GM21576 (cell line): ENCODE data around the gene RMND5B.
"Not testable (repeated sequence)": the region's sequence is repeated elsewhere in the genome, so short reads cannot be mapped to it uniquely, and the experiment has no call there.

Experiments used
- ATAC-seq: cut with Tn5 transposase; IDR thresholded peaks from one replicate; pipeline ENCODE4 v1.9.1; 2021; ENCODE audit warnings: mild to moderate bottlenecking, moderate library complexity; ENCODE audit not compliant: unreplicated experiment

Gene RMND5B, protein sequence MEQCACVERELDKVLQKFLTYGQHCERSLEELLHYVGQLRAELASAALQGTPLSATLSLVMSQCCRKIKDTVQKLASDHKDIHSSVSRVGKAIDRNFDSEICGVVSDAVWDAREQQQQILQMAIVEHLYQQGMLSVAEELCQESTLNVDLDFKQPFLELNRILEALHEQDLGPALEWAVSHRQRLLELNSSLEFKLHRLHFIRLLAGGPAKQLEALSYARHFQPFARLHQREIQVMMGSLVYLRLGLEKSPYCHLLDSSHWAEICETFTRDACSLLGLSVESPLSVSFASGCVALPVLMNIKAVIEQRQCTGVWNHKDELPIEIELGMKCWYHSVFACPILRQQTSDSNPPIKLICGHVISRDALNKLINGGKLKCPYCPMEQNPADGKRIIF

DNA sequence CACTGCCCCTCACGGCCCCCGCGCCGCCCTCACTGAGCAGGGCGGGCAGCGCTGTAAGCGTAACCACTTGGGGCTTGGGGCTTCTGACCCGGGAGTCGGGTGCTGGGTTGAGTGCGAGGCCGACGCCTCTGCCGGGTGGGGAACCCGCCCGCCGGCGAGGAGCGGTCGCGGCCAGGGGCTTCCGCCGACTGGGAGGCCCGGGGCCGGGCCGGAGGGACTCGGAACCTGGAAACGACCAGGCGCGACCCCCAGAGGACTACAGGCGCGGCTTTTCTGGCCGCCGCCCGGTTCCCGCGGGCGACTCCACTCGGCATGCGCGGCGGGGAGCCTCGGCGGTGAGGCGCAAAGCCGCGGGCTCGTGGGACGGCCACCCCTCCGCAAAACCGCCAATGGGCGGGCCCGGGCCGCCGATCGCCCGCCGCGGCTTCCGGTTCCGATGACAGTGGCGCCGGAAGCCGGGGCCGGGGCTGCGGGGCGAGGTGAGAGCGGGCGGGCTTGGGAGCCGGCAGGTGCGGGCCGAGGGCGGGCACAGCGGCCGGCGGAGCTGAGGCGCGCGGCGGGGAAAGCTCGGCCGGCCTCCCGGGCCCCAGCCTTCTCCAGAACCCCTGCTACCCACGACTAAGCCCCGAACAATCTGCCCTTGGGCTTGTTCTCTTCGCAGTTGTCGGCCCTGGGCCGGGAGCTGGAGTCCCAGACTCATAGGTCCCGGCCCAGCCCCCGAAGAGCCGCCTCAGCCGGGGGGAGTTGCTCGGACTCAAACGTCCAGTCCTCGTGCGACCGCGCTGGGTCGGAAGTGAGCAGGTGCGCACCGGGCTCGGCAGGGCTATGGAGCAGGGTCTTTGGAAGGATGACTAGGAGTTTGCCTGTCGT, at the start of gene RMND5B:
Gene RMND5B (plus strand): TSS at position 439 of the 870 bp plus-strand sequence. CDS start 7,106 bp downstream, outside the sequence.
- ATAC-seq, result peak; percentile 75

DNA sequence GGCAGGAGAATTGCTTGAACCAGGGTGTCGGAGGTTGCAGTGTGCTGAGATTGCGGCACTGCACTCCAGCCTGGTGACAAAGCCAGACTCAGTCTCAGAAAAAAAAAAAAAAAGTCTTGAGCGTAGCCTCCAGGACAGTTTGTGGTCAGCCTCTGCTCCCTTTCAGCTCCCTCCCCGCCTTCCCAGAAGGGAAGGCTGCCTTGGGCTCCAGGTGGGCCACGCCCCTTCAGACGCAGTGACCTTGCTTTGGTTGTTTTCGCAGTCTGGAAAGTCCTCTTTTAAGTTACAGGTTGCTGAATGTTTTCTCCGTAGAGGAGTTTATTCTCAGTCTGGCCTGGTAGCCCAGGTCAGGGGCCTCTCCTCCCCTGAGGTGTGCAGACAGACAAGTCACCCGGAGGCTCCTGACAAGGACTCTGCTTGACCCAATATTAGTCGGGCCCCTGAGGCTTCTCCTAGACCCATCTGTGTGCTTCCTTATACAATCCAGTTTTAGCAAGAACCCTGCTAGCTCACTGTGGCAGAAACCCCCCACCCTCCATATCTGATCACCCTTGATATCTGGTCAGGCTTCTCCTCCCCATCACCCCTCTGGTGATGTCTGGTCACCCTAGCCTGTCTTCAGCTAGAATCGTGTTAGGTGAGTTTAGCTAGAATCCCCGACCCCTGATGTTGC, 49.1 kb upstream of the RMND5B start:
- no peak for ATAC-seq

DNA sequence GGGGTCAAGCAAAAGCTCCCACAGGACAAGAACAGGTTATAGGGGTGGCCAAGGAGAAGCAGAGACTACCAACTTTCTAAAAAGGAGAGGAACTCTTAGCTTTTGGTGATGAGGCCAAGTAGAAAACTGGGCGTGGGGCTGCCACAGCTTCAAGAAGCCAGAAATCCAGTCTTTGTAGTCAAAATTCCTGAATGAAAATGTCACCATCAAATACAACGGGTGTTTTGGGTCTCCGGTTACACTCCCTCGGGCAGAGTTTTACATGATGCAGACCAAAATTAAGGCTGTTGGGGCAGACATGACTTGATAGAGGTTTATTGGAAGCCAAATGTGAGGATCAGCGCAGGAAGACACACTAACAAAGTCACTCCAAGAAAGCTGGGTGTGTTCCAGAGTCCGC, 46.9 kb upstream of the RMND5B start:
- no peak for ATAC-seq

DNA sequence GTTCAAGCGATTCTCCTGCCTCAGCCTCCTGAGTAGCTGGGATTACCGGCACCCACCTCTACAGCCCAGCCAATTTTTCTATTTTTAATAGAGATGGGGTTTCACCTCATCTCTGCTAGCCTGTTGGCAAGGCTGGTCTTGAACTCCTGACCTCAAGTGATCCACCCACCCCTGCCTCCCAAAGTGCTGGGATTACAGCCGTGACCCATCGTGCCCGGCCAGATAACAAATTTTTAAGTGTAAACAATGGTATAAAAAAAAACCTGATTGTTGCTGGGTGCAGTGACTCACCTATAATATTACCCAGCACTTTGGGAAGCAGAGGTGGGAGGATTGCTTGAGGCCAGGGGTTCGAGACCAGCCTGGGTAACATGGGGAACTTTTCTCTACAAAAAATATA, 45.5 kb upstream of the RMND5B start:
- ATAC-seq, result no peak

DNA sequence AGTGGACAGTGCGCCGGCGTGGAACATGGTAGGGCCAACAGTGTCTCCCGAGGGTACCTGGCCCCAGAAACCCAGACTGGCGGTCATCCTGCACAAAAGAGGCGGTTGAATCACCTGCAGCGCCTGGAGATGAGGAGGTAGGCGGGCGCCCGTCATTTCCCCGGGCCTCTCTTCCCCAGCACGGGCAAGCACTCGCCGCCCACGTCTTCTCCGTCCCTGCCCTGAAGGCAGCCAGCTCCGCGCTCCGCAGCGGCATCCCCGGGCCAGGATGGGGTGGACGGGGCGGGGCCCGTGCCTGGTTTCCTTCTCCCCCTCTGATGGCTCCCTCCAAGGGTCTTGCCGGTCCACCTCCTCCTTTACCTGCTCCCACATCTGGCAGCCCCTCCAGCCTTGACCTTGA, 44.5 kb upstream of the RMND5B start:
- ATAC-seq, result no peak

DNA sequence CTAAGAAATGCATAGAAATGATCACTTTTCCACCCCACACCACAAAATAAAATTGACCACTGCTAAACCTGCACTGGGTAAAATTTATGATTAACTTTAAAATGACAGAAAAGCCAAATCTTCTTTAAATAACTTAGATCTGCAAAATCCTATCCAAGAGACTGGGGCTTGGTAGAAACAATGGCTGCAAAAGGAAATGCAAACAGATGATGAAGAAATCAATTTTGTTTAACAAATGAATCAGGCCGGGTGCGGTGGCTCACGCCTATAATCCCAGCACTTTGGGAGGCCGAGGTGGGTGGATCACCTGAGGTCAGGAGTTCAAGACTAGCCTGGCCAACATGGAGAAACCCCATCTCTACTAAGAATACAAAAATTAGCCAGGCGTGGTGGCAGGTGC, 43.6 kb upstream of the RMND5B start:
- not testable (repeated sequence) for ATAC-seq

DNA sequence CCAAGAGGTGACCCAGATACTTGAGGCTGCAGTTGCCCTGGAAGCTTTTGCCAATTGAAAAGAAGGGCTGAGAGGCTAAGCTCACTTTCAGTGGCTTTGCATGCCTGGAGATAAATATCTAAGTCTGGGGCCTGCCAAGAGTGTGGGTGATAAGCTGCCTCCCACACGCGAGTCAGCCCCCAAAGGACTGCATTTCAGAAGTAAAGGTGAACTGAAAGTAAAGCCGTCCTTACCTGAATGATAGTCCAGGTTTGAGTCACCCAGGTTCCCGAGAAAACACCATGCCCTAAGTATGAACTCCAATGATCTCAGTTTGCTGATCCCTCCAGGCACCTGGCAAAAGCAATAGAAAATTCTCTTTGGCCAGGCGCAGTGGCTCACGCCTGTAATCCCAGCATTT, 40.0 kb upstream of the RMND5B start:
- no peak for ATAC-seq

DNA sequence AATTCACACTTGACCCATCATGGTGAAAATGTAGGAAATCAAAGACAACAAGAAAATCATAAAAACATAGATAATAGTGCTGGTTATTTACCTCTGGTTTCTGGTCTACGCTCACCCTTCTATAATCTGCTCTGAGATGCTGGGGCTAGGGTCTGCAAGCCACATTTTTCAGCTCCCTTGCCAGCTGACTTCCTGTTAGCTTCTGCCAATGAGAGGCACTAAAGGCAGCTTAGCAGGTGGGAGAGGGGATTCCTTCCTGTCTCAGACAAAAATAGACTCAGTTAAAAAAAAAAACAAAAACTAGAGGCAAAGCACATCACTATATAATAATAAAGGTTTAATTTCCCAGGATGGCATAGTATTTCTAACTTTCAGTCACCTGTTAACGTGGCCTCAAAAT, 37.7 kb upstream of the RMND5B start:
- no peak for ATAC-seq

DNA sequence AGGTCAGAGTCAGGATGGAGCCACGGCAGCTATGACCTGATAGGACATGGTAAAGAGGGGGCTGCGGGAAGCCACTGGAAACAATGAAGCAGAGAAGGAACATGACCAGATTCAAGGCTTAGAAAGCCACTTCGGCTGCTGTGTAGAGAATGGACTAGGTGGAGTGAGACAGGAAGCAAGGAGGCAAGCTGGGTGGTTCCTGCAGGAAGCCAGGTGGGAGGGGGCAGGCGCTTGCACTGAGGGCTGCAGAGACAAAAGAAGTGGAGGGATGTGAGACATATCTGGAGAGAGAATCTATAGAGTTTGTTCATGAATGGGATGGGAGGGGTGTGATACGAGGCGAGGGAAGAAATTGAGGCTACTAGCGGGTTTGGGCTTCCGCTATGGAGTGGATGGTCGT, 36.5 kb upstream of the RMND5B start:
- ATAC-seq, result no peak

DNA sequence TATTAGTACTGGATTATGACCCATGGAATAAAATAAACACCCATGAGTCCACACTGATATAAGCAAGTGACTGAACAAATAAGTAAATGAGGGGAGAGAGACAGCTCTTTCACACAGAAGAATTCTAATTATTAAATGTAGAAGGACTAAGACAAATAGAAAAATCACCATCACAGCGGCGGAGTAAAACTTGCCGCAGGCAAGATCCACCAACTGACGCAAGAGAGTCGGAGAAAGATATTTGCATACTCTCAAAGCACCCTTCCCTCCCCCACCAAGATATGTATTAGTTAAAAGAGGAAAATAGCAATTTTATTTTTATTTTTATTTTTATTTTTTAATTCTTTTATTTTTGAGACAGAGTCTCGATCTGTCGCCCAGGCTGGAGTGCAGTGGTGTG, 32.1 kb upstream of the RMND5B start:
- ATAC-seq, result no peak

DNA sequence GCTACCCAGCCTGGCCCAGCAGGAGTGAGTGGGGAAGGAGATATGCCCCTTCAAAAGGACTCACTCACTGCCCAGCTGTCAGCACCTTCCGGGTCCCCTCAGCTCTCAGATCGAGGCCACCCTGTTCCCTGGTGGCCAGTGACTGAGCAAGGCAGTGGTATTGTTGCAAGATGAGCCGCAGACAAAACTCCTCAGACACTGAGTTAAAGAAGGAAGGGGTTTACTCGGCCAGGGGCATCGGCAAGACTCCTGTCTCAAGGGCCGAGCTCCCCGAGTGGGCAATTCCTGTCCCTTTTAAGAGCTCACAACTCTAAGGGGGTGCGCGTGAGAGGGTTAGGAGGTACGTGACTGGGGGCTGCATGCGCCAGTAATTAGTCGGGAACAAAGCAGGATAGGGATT, 27.2 kb upstream of the RMND5B start:
- no peak for ATAC-seq

DNA sequence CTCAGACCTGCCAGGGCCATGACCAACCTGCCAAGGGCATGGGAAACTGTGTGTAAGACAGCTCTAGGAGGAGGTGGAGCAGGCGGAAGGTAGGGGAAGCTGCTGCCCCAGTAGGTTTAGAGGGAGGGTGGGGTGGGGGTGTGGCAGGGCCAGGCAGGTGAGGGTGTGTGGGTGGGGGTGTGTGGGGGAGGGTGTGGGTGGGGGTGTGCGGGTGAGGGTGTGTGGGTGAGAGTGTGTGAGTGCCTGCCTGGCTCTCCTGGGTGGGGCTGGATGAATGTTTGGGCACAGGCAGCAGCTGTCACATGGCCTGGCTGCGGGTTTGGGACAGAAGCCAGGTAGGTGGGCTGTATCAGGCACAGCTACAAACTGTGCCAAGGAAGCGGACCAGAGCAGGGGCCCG, 26.3 kb upstream of the RMND5B start:
- no peak for ATAC-seq

DNA sequence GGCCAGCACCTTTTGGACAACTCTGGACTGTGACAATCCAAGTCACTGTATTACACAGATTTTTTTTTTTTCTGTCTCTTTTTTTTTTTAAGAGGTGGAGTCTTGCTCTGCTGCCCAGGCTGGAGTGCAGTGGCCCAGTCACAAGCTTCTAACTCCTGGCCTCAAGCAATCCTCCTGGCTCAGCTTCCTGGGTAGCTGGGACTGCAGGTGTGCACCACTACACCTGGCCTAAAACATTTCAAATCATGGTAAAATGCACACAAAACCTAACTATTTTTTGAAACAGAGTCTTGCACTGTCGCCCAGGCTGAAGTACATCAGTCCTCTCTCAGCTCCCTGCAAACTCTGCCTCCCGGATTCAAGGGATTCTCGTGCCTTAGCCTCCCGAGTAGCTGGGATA, 24.7 kb upstream of the RMND5B start:
- ATAC-seq, result no peak

DNA sequence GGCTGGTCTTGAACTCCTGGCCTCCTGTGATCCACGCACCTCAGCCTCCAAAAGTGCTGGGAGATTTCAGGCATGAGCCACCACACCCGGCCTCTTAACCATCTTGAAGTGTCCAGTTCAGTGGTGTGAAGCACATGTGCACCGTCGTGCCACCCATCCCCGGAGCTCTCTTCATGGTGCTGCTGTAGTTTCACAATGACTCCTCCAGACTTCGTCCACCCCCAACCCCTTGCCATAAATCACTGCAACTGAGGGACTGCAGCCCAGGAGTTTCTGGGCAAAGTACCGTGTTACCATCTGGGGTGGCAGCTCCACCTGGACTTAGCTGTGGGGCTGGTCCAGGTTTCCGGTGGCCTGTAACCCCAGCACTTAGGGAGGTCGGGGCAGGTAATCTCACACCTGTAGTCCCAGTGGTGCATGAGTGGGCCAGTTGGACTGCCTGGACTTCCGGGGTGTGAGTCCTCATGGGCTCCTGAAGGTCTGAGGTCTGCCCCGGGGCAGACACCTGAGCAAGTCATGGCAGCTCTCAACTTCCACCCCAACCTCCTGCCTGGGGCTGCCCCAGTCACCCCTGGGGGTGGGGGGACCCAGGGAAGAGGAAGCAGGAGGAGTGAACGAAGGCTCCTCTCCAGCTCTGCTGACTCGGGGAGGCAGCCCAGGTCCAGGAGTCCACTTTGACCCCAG, 24.1 kb upstream of the RMND5B start:
- ATAC-seq, result no peak

DNA sequence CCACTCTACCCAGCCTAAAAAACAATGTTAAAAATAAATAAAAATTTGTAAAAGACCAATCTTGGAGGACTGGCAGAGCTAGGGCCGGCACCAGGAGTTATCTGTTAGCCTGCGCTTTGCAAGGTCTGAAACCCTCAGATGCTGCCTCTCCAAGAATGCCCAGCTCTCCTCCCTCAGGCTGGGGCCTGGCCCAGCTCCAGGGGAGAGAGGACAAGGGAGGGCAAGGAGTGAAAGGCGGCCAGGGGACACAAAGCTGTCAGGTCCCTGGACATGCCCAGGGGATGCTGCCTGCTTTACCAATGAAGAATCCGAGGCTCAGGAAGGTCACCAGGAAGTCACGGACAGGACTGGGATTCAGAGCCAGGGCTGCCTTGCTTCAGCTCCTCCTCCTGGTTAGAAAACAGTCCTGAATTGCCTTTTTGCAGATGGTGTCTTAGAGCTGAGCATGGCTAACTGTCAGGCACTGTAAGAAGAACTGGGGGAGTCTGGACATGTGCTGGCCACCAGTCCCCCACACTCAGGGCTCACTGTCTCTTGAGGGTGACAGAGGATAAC, 23.0 kb upstream of the RMND5B start:
- ATAC-seq, result no peak

DNA sequence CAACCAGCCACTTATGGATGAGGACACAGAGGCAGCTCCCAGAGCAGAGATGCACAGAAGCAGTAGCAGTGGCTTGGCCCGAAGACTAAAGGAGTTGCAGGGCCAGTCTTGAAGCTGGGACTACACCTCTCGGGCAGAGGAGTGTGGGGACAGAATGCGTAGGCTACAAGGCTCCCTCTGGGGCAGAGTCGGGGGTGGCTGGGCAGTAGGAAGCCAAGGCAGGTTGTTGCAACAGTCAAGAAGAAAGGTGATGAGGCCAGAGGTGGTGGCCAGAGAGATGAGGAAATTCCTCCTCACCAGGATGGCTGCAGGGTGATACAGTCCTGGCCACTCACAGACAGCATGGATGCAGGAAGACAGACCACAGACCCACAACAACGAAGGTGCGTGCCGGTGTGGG, 22.4 kb upstream of the RMND5B start:
- no peak for ATAC-seq

DNA sequence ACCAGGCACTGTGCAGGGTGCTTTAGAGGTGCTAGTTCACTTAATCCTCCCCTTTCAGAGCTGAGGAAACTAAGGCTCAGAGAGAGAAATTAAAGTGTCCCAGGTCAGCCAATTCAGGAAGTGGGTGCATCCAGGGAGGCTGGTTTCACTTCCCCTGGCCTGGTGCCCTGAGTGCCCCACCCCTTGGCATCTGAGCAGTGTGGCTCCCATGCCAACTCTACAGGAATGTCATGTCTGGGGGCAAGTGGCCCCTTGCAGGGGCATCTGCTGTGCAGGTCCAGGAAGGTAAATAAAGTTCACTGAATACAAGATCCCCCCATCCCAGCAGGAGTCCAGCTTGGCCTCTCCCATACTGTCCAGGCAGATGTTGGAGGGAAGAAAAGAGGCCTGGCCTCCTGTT, 21.8 kb upstream of the RMND5B start:
- no peak for ATAC-seq

DNA sequence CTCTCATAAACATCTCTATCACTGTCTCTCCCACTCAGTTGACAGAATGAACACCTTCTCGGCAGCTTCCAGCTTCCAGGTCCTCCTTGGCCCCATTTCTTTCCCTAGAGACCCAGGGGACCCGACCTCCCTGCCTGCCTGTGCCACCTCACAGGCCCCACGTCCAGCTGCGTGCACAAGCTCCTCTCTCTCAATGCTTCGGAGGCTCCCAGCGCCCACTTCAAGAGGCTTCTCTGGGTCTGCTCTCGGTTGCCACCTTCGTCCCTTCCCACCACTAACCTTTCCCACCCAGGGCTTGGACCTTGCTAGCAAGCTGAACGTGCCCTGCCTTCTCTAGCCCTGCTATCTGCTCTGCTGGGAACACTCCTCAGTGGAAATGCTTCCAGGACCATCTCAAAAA, 20.3 kb upstream of the RMND5B start:
- no peak for ATAC-seq

DNA sequence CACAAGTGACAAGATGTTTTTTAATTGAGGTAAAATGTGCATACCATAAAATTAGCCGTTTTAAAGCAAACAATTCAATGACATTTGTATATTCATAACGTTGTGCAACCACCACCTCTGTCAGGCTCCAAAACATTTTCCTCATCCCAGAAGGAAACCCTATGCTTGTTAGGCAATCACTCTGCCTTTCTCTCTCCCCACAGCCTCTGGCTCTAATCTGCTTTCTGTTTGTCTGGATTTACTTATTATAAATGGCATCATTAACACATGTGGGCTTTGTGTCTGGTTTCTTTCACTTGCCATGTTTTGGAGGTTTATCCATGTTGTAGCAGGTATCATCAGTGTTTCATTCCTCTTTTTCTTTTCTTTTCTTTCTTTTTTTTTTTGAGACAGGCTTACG, 18.9 kb upstream of the RMND5B start:
- ATAC-seq, result no peak

DNA sequence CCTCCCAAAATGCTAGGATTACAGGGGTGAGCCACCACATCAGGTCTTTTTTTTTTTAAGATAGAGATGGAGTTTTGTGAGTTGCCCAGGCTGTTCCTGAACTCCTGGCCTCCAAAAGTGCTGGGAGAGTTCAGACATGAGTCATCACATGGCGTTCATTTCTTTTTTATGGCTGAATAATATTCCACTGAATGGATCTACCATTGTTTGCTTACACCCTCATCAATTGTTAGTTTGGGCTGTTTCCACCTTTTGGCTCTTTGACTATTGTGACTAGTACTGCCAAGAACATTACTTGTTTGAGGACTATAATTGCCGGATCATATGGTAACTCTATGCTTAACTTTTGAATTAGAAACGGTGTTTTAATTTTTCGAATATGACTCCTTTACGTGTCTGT, 18.3 kb upstream of the RMND5B start:
- no peak for ATAC-seq
